ENCODE measurements around the gene C7. TPM values are rescaled to one million over a fixed set of nuclear protein-coding genes. Genes with fewer than 3 reads are reported as not detected.

C7 gene
- total and polyA plus RNA-seq, 10 of the 15 experiments (the other 5 are each of a cell fraction or from before 2014, with no cell fraction given) = 0.90 TPM; not detected in 9

GRCh38 chr5:40991981-40992559 lies 82.8 kb downstream of the C7 start:
- H3K4me2 ChIP-seq (ENCODE audit: control insufficient read depth, insufficient read depth) = no peak overlapping the region
- no TSS peak for BruUV-seq (replicated peaks)
- 0% methylated on average over 5 of the region's 5 CpGs for WGBS (ENCODE audit: insufficient coverage, insufficient replicate concordance, low lambda C conversion rate, missing lambda C conversion rate)
- POLR2A ChIA-PET = no interaction called here
- CTCF ChIA-PET = interaction anchor here (0.6 kb wide), 1 partner anchor 1058 kb away, joined by 3 read pairs; no protein-coding TSS in a partner anchor
- no peaks in the 10 kb centered on the region for H4K20me1 ChIP-seq (ENCODE audit: control insufficient read depth, insufficient read depth)
- no peak overlapping the region for H2AFZ ChIP-seq (ENCODE audit: control insufficient read depth, low read depth, low read length)
- no peak overlapping the region for H3K9ac ChIP-seq (ENCODE audit: control insufficient read depth, insufficient read depth, low read length)
- DNase-seq (ENCODE audit: low read depth, low spot score) (no peak), FAIRE-seq (no peak), ATAC-seq (no peak)
- no peak overlapping the region for H3K27ac ChIP-seq (ENCODE audit: control insufficient read depth, insufficient read depth)
- no peaks in the 10 kb centered on the region for H3K27me3 ChIP-seq (replicated peaks in 1 of 2; ENCODE audit: control insufficient read depth in 2 of 2, insufficient read depth in 2 of 2, low read length in 1 of 2)
- RAD21 ChIA-PET (ENCODE audit: unreplicated experiment) = no interaction called here
- no peaks in the 10 kb centered on the region for H3K36me3 ChIP-seq (ENCODE audit: control insufficient read depth in 2 of 2, insufficient read depth in 2 of 2, low read length in 1 of 2)
- in situ Hi-C loops (cut with MboI) (no loop called here), intact Hi-C loops (cut with micrococcal nuclease; ENCODE audit: unreplicated experiment) (no loop called here)
- H3K9me3 ChIP-seq (replicated peaks; ENCODE audit: control insufficient read depth, insufficient read depth, low read length) = no peaks in the 10 kb centered on the region
- no peak for TF ChIP-seq CTCF (IDR thresholded peaks at IDR 0.05 in 2 of 3, conservative IDR thresholded peaks at IDR 0.05 in 1 of 3; ENCODE audit: control insufficient read depth in 2 of 3, extremely low read depth in 1 of 3, insufficient read depth in 1 of 3, low read depth in 3 of 3, low read length in 3 of 3)
- SMC1A ChIA-PET (ENCODE audit: uncharacterized antibody, unreplicated experiment) = no interaction called here
- no peaks in the 10 kb centered on the region for H3K4me1 ChIP-seq (ENCODE audit: control insufficient read depth, insufficient read depth, low read length)
- H3K4me3 ChIP-seq = no peak overlapping the region
- H3K79me2 ChIP-seq (ENCODE audit: control insufficient read depth, insufficient read depth, low read length) = no peaks in the 10 kb centered on the region

DNA sequence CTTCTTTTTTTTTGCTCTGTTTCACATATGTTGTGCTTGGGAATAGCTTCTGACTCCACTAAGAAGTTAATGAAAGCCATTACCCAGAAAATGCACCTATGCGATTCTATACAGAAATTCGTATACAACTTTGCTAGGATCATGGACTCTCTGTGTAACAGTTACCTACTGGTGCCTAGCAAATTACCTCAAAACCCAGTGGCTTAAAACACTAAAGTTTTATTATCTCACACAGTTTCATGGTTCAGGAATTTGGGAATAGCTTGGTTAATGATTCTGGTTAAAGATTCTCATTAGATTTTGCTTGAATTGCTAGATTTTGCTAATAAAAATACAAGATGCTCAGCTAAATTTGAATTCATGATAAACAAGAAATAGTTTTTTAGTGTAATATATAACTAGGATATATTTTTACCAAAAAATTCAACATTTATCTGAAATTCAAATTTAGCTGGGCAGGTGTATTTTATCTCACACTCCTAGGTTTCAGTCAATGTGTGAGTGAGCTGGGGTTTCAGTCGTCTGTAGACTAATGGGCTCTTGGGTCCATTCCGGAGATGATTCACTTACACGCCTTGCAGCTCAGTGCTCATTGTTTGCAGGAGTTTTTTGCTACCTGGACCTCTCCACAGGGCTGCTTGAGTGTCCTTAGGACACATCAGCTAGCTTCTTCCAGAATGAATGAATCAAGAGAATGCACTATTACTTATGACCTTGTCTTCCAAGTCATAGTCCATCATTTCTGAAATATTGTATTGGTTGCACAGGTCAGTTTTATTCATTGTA lies 86.7 kb downstream of the C7 start:
- ChIA-PET SMC1A (ENCODE audit: uncharacterized antibody, unreplicated experiment) (no interaction called here), POLR2A (no interaction called here), RAD21 (ENCODE audit: unreplicated experiment) (no interaction called here), CTCF (no interaction called here)
- no TSS peak for BruUV-seq (replicated peaks)
- TF ChIP-seq JUND (IDR thresholded peaks at IDR 0.05; ENCODE audit: low read depth, low read length) = no peak
- TF ChIP-seq CBX5 (IDR thresholded peaks at IDR 0.05; ENCODE audit: low read depth) = no peak
- no peak for TF ChIP-seq USF1 (IDR thresholded peaks at IDR 0.05; ENCODE audit: borderline replicate concordance, extremely low read length, insufficient read depth, low read depth, low read length)
- TF ChIP-seq TCF3 (IDR thresholded peaks at IDR 0.05; ENCODE audit: borderline replicate concordance, insufficient read depth, low read depth, low read length) = no peak
- no peak for TF ChIP-seq ZNF274 (IDR thresholded peaks at IDR 0.05; ENCODE audit: insufficient read depth, insufficient read length)
- TF ChIP-seq CBX3 (IDR thresholded peaks at IDR 0.05; ENCODE audit: borderline replicate concordance, low read depth) = no peak
- TF ChIP-seq SIX5 (IDR thresholded peaks at IDR 0.05; ENCODE audit: low read depth, low read length, severe bottlenecking) = no peak
- TF ChIP-seq SMAD1 (IDR thresholded peaks at IDR 0.05; ENCODE audit: low read depth, partially characterized antibody) = no peak
- TF ChIP-seq MTA2 (IDR thresholded peaks at IDR 0.05; ENCODE audit: low read depth) = no peak
- Histone ChIP-seq H3K4me2 (ENCODE audit: control insufficient read depth, insufficient read depth) (no peak overlapping the region), H3K27me3 (replicated peaks in 1 of 2; ENCODE audit: control insufficient read depth in 2 of 2, insufficient read depth in 2 of 2, low read length in 1 of 2) (no peaks in the 10 kb centered on the region; a peak in 1 of 4 replicates), H3K9me3 (replicated peaks; ENCODE audit: control insufficient read depth, insufficient read depth, low read length) (no peaks in the 10 kb centered on the region), H3K27ac (ENCODE audit: control insufficient read depth, insufficient read depth) (no peak overlapping the region), H3K79me2 (ENCODE audit: control insufficient read depth, insufficient read depth, low read length) (no peaks in the 10 kb centered on the region), H3K36me3 (ENCODE audit: control insufficient read depth in 2 of 2, insufficient read depth in 2 of 2, low read length in 1 of 2) (no peaks in the 10 kb centered on the region), H2AFZ (ENCODE audit: control insufficient read depth, low read depth, low read length) (no peak overlapping the region), H3K9ac (ENCODE audit: control insufficient read depth, insufficient read depth, low read length) (no peak overlapping the region), H3K4me1 (ENCODE audit: control insufficient read depth, insufficient read depth, low read length) (no peaks in the 10 kb centered on the region), H3K4me3 (no peak overlapping the region), H4K20me1 (ENCODE audit: control insufficient read depth, insufficient read depth) (no peaks in the 10 kb centered on the region)
- FAIRE-seq (no peak), ATAC-seq (no peak), DNase-seq (ENCODE audit: low read depth, low spot score) (no peak)
- 38% methylated on average over 5 of the region's 5 CpGs for WGBS (ENCODE audit: insufficient coverage, insufficient replicate concordance, low lambda C conversion rate, missing lambda C conversion rate)
- intact Hi-C loops (cut with micrococcal nuclease; ENCODE audit: unreplicated experiment) = no loop called here
- in situ Hi-C loops (cut with MboI) = no loop called here
